GM12878 (cell line): ENCODE data around the gene MEIS2. TPM values are rescaled to one million over a fixed set of nuclear protein-coding genes. Genes with fewer than 3 reads are reported as not detected.

ENCODE experiments used
- ATAC-seq: fragments of 200-7000 bp; cut with Tn5 transposase; 3 replicates; pipeline ENCODE4 v1.9.1; 2020; ENCODE audit warnings: mild to moderate bottlenecking, moderate library complexity
- BruUV-seq: library from RNA; stranded (reverse); fragments of 400-500 nt; replicated peaks from 2 replicates; lab custom pipeline; 2021; lab: Mats Ljungman, UMichigan
- CTCF ChIA-PET: fragments of 300-600 bp; sonication (Branson Sonifier 250); formaldehyde crosslinking; extraction: SDS; loops from one replicate; lab custom pipeline; 2021; ENCODE audit warnings: inconsistent platforms; lab: Yijun Ruan, JAX
- POLR2A ChIA-PET: fragments of 350-600 bp; formaldehyde crosslinking; extraction: SDS; loops from one replicate; lab custom pipeline; 2021; ENCODE audit warnings: inconsistent platforms; lab: Charles Lee
- RAD21 ChIA-PET: fragments of 300-600 bp; sonication (Branson Sonifier 250); formaldehyde crosslinking; loops from one replicate; lab custom pipeline; 2023; ENCODE audit warnings: antibody characterized with exemption; ENCODE audit not compliant: unreplicated experiment; lab: Charles Lee
- SMC1A ChIA-PET: fragments of 300-600 bp; sonication (Branson Sonifier 250); formaldehyde crosslinking; loops from one replicate; lab custom pipeline; 2023; ENCODE audit not compliant: unreplicated experiment, uncharacterized antibody; lab: Charles Lee
- DNase-seq: peaks from one replicate; pipeline ENCODE4 v3.0.0-alpha.2; 2011; ENCODE audit warnings: low read depth, low spot score
- FAIRE-seq: peaks from 3 replicates; lab custom pipeline; 2011; peaks lifted over from hg19 to GRCh38; lab: Jason Lieb, UNC
- H2AFZ ChIP-seq: 2 replicates; pipeline ENCODE4 v1.6.0; 2011; ENCODE audit warnings: low read depth, low read length, control low read depth; ENCODE audit not compliant: control insufficient read depth
- H3K27ac ChIP-seq: 2 replicates; pipeline ENCODE4 v1.5.1; 2011; ENCODE audit warnings: control low read depth; ENCODE audit not compliant: control insufficient read depth, insufficient read depth
- H3K27me3 ChIP-seq, 2 experiments: replicated peaks in 1 of 2; 2 replicates each; pipeline versions ENCODE4 v1.6.0 to v1.6.1; 2011; ENCODE audit warnings: low read length in 1 of 2; ENCODE audit not compliant: control insufficient read depth in 2 of 2, insufficient read depth in 2 of 2
- H3K36me3 ChIP-seq, 2 experiments: 2 replicates each; pipeline ENCODE4 v1.5.1; 2011; ENCODE audit warnings: low read length in 1 of 2; ENCODE audit not compliant: control insufficient read depth in 2 of 2, insufficient read depth in 2 of 2
- H3K4me1 ChIP-seq: 2 replicates; pipeline ENCODE4 v1.6.1; 2011; ENCODE audit warnings: mild to moderate bottlenecking, low read length, moderate library complexity, mixed read lengths; ENCODE audit not compliant: control insufficient read depth, insufficient read depth
- H3K4me2 ChIP-seq: 2 replicates; pipeline ENCODE4 v1.6.0; 2011; ENCODE audit warnings: control low read depth; ENCODE audit not compliant: control insufficient read depth, insufficient read depth
- H3K4me3 ChIP-seq: fragments of 200-600 bp; sonication (generic); 2 replicates; pipeline ENCODE4 v1.5.1; 2016
- H3K79me2 ChIP-seq: 2 replicates; pipeline ENCODE4 v1.6.0; 2011; ENCODE audit warnings: low read length; ENCODE audit not compliant: control insufficient read depth, insufficient read depth
- H3K9ac ChIP-seq: 2 replicates; pipeline ENCODE4 v1.8.0; 2011; ENCODE audit warnings: low read length, control low read depth, mixed read lengths; ENCODE audit not compliant: control insufficient read depth, insufficient read depth
- H3K9me3 ChIP-seq: replicated peaks from 3 replicates; pipeline ENCODE4 v1.5.1; 2011; ENCODE audit warnings: mild to moderate bottlenecking, low read length; ENCODE audit not compliant: control insufficient read depth, insufficient read depth
- H4K20me1 ChIP-seq: 2 replicates; pipeline ENCODE4 v1.6.0; 2011; ENCODE audit not compliant: control insufficient read depth, insufficient read depth
- ZBTB4 ChIP-seq: fragments of 450-650 bp; formaldehyde crosslinking; IDR thresholded peaks from 2 replicates; pipeline ENCODE4 v1.4.0; 2022; ENCODE audit warnings: mild to moderate bottlenecking, moderate library complexity
- WGBS: methylation state at CpG from one replicate; pipeline ENCODE4 v1.1.6; 2016; ENCODE audit warnings: low lambda C conversion rate; ENCODE audit not compliant: insufficient replicate concordance, insufficient coverage; ENCODE audit errors: missing lambda C conversion rate; 5-methylcytosine and 5-hydroxymethylcytosine counted together
- in situ Hi-C: fragments of 300-500 bp; cut with MboI; formaldehyde crosslinking; loops from 9 replicates; pipeline ENCODE4 v1.14.3; 2018; ENCODE audit warnings: mixed read lengths
- intact Hi-C: fragments of 100-400 bp; cut with micrococcal nuclease; formaldehyde crosslinking; loops from one replicate; pipeline ENCODE4 v1.14.2; 2022; ENCODE audit not compliant: unreplicated experiment
- polyA plus RNA-seq, 11 experiments: library from polyadenylated mRNA; depleted of rRNA in 4 of 11; unstranded in 6 of 11; stranded (reverse) in 5 of 11; fragments of >200 nt; fragmentation: Nextera tagmentation in 4 of 11; fragmentation: Illumina TruSeq in 1 of 11; extraction: Ambion mirVana in 4 of 11; extraction: Trizol in 1 of 11; gene quantifications; 1 replicate in 1 of 11; 2 replicates in 10 of 11; pipeline versions ENCODE4 v1.2.1 to v1.2.3, GENCODE V29; 2011 to 2016; ENCODE audit warnings: inconsistent platforms in 2 of 11, missing spikeins in 2 of 11, low read depth in 1 of 11
- total RNA-seq, 4 experiments: library from RNA; depleted of rRNA in 3 of 4; stranded (reverse); fragments of >200 nt in 3 of 4; fragmentation: Illumina TruSeq in 1 of 4; extraction: Trizol in 1 of 4; gene quantifications; 2 replicates each; pipeline versions ENCODE4 v1.2.1 to v1.2.3, GENCODE V29; 2013 to 2021
- TF ChIP-seq, protein P1 (sequence below): fragments of 450-650 bp; IDR thresholded peaks from 2 replicates; pipeline ENCODE4 v1.6.1; 2017; ENCODE audit warnings: mild to moderate bottlenecking, moderate library complexity
- TF ChIP-seq, protein P2 (sequence below): IDR thresholded peaks from 2 replicates; pipeline ENCODE4 v1.6.1; 2012; ENCODE audit warnings: mild to moderate bottlenecking, low read depth, low read length

Gene MEIS2
- total and polyA plus RNA-seq, 10 of the 15 experiments (the other 5 are each of a cell fraction or from before 2014, with no cell fraction given): 9.2 to 54.0 (median 20.4) TPM

- H3K36me3 ChIP-seq: peaks cover 2% of the 10 kb centered on the region in 2 experiments; a peak in 3 of 4 replicates
- no peaks in the 10 kb centered on the region for H3K9me3 ChIP-seq
- H3K4me2 ChIP-seq: no peak overlapping the region
- no peak overlapping the region for H3K27ac ChIP-seq
- no peak overlapping the region for H3K4me3 ChIP-seq
- intact Hi-C loops (no loop called here), in situ Hi-C loops (loop anchor here (10.0 kb wide), 1 partner anchor 1566 kb away; no protein-coding TSS in a partner anchor)
- peaks cover 6% of the 10 kb centered on the region for H3K4me1 ChIP-seq
- 85% methylated on average over 3 of the region's 3 CpGs for WGBS
- FAIRE-seq: no peak
- ChIA-PET POLR2A (interaction anchor here (1.0 to 2.4 kb wide), 3 partner anchors 11 to 29 kb away, joined by 3 to 9 read pairs (median 7); no protein-coding TSS in a partner anchor), CTCF (interaction anchor here (0.8 to 1.2 kb wide), 3 partner anchors 11 to 168 kb away, joined by 3 read pairs; no protein-coding TSS in a partner anchor), SMC1A (interaction anchor here (1.1 to 3.2 kb wide), 5 partner anchors 10 to 197 kb away, joined by 3 to 32 read pairs (median 6); no protein-coding TSS in a partner anchor), RAD21 (no interaction called here)
- H3K27me3 ChIP-seq: no peaks in the 10 kb centered on the region
- no peaks in the 10 kb centered on the region; the same call in 1 of the 2 replicates for H3K79me2 ChIP-seq
- TF ChIP-seq, protein P1, sequence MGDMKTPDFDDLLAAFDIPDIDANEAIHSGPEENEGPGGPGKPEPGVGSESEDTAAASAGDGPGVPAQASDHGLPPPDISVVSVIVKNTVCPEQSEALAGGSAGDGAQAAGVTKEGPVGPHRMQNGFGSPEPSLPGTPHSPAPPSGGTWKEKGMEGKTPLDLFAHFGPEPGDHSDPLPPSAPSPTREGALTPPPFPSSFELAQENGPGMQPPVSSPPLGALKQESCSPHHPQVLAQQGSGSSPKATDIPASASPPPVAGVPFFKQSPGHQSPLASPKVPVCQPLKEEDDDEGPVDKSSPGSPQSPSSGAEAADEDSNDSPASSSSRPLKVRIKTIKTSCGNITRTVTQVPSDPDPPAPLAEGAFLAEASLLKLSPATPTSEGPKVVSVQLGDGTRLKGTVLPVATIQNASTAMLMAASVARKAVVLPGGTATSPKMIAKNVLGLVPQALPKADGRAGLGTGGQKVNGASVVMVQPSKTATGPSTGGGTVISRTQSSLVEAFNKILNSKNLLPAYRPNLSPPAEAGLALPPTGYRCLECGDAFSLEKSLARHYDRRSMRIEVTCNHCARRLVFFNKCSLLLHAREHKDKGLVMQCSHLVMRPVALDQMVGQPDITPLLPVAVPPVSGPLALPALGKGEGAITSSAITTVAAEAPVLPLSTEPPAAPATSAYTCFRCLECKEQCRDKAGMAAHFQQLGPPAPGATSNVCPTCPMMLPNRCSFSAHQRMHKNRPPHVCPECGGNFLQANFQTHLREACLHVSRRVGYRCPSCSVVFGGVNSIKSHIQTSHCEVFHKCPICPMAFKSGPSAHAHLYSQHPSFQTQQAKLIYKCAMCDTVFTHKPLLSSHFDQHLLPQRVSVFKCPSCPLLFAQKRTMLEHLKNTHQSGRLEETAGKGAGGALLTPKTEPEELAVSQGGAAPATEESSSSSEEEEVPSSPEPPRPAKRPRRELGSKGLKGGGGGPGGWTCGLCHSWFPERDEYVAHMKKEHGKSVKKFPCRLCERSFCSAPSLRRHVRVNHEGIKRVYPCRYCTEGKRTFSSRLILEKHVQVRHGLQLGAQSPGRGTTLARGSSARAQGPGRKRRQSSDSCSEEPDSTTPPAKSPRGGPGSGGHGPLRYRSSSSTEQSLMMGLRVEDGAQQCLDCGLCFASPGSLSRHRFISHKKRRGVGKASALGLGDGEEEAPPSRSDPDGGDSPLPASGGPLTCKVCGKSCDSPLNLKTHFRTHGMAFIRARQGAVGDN: no peak
- TF ChIP-seq ZBTB4: no peak
- TF ChIP-seq, protein P2, sequence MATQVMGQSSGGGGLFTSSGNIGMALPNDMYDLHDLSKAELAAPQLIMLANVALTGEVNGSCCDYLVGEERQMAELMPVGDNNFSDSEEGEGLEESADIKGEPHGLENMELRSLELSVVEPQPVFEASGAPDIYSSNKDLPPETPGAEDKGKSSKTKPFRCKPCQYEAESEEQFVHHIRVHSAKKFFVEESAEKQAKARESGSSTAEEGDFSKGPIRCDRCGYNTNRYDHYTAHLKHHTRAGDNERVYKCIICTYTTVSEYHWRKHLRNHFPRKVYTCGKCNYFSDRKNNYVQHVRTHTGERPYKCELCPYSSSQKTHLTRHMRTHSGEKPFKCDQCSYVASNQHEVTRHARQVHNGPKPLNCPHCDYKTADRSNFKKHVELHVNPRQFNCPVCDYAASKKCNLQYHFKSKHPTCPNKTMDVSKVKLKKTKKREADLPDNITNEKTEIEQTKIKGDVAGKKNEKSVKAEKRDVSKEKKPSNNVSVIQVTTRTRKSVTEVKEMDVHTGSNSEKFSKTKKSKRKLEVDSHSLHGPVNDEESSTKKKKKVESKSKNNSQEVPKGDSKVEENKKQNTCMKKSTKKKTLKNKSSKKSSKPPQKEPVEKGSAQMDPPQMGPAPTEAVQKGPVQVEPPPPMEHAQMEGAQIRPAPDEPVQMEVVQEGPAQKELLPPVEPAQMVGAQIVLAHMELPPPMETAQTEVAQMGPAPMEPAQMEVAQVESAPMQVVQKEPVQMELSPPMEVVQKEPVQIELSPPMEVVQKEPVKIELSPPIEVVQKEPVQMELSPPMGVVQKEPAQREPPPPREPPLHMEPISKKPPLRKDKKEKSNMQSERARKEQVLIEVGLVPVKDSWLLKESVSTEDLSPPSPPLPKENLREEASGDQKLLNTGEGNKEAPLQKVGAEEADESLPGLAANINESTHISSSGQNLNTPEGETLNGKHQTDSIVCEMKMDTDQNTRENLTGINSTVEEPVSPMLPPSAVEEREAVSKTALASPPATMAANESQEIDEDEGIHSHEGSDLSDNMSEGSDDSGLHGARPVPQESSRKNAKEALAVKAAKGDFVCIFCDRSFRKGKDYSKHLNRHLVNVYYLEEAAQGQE: no peak
- no peak overlapping the region for H2AFZ ChIP-seq
- BruUV-seq: no TSS peak
- ATAC-seq: no peak
- no peak overlapping the region for H3K9ac ChIP-seq
- no peak for DNase-seq
- no peaks in the 10 kb centered on the region for H4K20me1 ChIP-seq
Measured at GRCh38 chr15:37090543-37091175, 9.7 kb downstream of the MEIS2 start.
